ENCODE results near the gene NPLOC4.

The NPLOC4 gene

DNA sequence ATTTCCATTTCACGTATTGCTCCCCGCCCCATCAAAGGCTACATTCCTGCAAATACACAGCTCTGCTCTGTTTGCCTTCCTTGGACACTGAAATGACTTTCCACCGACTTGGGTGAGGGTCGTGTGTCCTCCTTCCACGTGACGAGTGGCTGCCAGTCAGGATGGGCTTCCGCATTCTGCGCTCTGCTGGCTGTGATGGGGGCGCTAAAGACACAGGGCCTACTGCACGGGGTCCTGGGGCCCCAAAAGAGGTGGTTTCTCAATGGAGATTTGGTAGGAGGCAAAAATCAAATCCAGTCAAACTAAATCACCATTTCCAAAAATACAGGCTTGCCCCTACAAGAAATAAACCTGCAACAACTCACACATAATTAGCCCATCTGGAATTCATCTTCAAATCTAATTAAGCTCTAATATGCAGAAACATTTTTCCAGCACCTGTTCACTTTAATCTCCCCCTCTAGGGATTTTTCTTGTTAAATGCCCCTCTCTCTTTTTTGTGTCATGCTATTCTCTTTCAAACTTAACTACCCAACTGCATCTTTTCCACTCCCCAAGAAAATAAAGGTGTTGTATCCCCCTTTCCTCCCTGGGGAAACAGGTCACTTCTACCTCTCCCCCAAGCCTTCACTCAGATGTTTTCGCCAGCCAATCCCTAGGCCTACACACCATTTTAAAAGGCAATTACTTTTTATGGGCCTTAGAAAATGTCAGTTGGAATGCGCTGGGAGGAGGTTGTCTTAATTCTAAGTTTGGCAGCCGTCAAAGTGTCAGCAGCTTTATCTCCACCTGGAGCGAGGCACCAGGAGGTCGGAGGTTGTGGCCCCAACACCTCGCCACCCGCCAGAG is 62.9 kb downstream of the NPLOC4 start:
- Histone ChIP-seq H3K4me1 (no peaks in the 10 kb centered on the region), H3K36me3 (ENCODE audit: control insufficient read depth, insufficient read depth, low read length) (no peaks in the 10 kb centered on the region), H3K4me3 (ENCODE audit: low read depth, low read length) (no peak overlapping the region), H3K9me3 (ENCODE audit: control insufficient read depth, low read length) (no peaks in the 10 kb centered on the region), H3K9ac (no peak overlapping the region), H3K4me2 (ENCODE audit: low read length) (no peak overlapping the region), H3K79me2 (peaks cover 23% of the 10 kb centered on the region), H3K27ac (no peak overlapping the region), H3K27me3 (ENCODE audit: control insufficient read depth, insufficient read depth, low read length) (no peaks in the 10 kb centered on the region), H2AFZ (no peak overlapping the region)
- TF ChIP-seq, protein P1, sequence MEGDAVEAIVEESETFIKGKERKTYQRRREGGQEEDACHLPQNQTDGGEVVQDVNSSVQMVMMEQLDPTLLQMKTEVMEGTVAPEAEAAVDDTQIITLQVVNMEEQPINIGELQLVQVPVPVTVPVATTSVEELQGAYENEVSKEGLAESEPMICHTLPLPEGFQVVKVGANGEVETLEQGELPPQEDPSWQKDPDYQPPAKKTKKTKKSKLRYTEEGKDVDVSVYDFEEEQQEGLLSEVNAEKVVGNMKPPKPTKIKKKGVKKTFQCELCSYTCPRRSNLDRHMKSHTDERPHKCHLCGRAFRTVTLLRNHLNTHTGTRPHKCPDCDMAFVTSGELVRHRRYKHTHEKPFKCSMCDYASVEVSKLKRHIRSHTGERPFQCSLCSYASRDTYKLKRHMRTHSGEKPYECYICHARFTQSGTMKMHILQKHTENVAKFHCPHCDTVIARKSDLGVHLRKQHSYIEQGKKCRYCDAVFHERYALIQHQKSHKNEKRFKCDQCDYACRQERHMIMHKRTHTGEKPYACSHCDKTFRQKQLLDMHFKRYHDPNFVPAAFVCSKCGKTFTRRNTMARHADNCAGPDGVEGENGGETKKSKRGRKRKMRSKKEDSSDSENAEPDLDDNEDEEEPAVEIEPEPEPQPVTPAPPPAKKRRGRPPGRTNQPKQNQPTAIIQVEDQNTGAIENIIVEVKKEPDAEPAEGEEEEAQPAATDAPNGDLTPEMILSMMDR (IDR thresholded peaks at IDR 0.05), result no peak

DNA sequence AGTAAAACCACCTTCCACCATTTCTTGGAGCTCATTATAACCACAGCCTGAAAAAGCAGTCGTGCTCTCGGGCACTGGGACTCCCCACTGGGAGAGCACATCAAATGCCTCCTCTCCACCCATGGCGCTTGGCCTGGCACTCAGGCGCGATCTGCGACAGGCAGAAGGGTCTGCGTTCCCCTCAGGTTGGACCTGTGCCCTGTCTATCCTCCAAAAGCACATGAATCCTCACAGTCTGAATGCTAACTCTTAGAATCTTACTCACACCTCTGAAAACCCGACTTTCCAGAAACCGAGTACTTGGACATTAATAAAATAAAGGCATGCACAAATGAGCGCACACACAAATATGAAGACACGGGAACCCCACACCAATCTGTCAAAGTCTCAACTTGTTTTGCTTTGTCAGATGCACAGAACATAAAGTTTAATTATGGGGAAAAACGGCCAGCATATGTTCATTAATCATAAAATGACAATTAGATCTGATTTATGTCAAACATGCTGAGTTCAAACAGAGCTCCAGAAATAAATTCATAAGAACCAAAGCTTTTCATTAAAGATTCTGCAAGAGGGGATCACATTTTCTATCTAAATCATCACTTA is 64.2 kb downstream of the NPLOC4 start:
- H3K4me3 ChIP-seq (ENCODE audit: low read depth, low read length), result no peak overlapping the region
- no peak overlapping the region for H3K27ac ChIP-seq
- no peak overlapping the region for H3K9ac ChIP-seq
- TF ChIP-seq, protein P1 (IDR thresholded peaks at IDR 0.05), result no peak
- H3K9me3 ChIP-seq (ENCODE audit: control insufficient read depth, low read length), result no peaks in the 10 kb centered on the region
- H2AFZ ChIP-seq, result no peak overlapping the region
- H3K4me2 ChIP-seq (ENCODE audit: low read length), result no peak overlapping the region
- no peaks in the 10 kb centered on the region for H3K27me3 ChIP-seq (ENCODE audit: control insufficient read depth, insufficient read depth, low read length)
- peaks cover 14% of the 10 kb centered on the region for H3K79me2 ChIP-seq
- no peaks in the 10 kb centered on the region for H3K4me1 ChIP-seq
- H3K36me3 ChIP-seq (ENCODE audit: control insufficient read depth, insufficient read depth, low read length), result no peaks in the 10 kb centered on the region

DNA sequence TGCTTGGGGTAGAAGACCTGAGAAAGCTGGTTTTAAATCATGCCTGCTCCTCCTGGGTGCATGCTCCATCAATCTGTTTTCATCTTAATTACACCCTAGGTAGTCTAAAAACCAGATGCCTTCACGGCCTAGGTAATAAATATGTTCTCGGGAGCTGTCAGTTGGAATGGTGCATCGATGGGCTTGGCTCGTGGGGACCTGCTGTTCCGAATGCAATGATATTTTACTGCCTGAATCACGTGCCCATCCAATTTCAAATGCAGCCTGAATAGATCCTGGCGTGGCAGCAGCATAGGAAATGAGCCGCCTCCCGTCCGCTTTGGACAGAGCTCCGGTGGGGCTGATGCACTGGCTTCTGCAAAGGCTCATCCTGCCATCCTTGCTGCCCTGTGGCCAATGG is 65.9 kb downstream of the NPLOC4 start:
- H3K4me3 ChIP-seq (ENCODE audit: low read depth, low read length), result no peak overlapping the region
- no peaks in the 10 kb centered on the region for H3K36me3 ChIP-seq (ENCODE audit: control insufficient read depth, insufficient read depth, low read length)
- TF ChIP-seq, protein P1 (IDR thresholded peaks at IDR 0.05), result no peak
- H3K9me3 ChIP-seq (ENCODE audit: control insufficient read depth, low read length), result no peaks in the 10 kb centered on the region
- H3K27ac ChIP-seq, result no peak overlapping the region
- no peak overlapping the region for H2AFZ ChIP-seq
- no peak overlapping the region for H3K4me2 ChIP-seq (ENCODE audit: low read length)
- H3K79me2 ChIP-seq, result peaks cover 10% of the 10 kb centered on the region
- peaks cover 5% of the 10 kb centered on the region for H3K4me1 ChIP-seq
- H3K27me3 ChIP-seq (ENCODE audit: control insufficient read depth, insufficient read depth, low read length), result no peaks in the 10 kb centered on the region
- H3K9ac ChIP-seq, result no peak overlapping the region

DNA sequence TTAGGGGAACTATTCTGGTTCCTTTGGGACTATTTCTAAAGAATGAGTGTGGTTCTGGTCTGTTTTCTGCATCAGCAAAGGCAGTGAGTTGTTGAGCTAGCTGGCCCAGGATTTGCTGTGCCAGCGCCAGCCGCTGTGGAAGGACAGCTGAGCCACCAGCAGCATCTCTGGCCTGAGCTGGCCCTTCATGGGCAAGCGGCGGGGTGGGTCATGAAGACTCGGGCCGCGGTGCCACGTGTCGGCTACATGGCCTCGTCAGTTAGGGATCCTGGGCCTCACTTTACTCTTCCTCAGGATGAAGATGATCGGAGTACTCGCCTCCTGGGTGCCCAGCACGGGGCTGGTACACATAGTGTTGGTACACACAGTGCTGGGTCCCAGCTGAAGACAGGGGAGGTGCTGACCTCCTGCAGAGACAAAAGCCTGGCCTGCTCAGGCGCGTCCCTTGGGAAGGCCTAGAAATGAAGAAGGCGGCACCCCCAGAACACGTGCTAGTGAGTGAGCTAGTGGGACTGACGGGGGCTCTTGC is 66.9 kb downstream of the NPLOC4 start:
- H3K4me2 ChIP-seq (ENCODE audit: low read length), result no peak overlapping the region
- H3K27ac ChIP-seq, result no peak overlapping the region
- H2AFZ ChIP-seq, result no peak overlapping the region
- TF ChIP-seq, protein P1 (IDR thresholded peaks at IDR 0.05), result no peak
- H3K4me1 ChIP-seq, result peaks cover 5% of the 10 kb centered on the region
- H3K9me3 ChIP-seq (ENCODE audit: control insufficient read depth, low read length), result no peaks in the 10 kb centered on the region
- H3K79me2 ChIP-seq, result peaks cover 8% of the 10 kb centered on the region
- no peak overlapping the region for H3K4me3 ChIP-seq (ENCODE audit: low read depth, low read length)
- no peak overlapping the region for H3K9ac ChIP-seq
- no peaks in the 10 kb centered on the region for H3K36me3 ChIP-seq (ENCODE audit: control insufficient read depth, insufficient read depth, low read length)
- H3K27me3 ChIP-seq (ENCODE audit: control insufficient read depth, insufficient read depth, low read length), result no peaks in the 10 kb centered on the region
